Astrocyte (in vitro differentiated cells and primary cell): Measurements from ENCODE around the gene GNG2. TPM values are rescaled to one million over a fixed set of nuclear protein-coding genes. Genes with fewer than 3 reads are reported as not detected.

ENCODE experiments used
- DNase-seq: peaks from one replicate; pipeline ENCODE4 v3.0.0-alpha.2; 2010; ENCODE audit warnings: low read depth
- FAIRE-seq: peaks from 2 replicates; lab custom pipeline; 2011; peaks lifted over from hg19 to GRCh38; lab: Jason Lieb, UNC
- H2AFZ ChIP-seq: 2 replicates; pipeline ENCODE4 v1.6.0; 2012; ENCODE audit warnings: low read depth, low read length, inconsistent platforms
- H3K27ac ChIP-seq: 2 replicates; pipeline ENCODE4 v1.5.1; 2011; ENCODE audit warnings: low read depth, low read length, inconsistent platforms
- H3K27me3 ChIP-seq: 2 replicates; pipeline ENCODE4 v1.6.0; 2011; ENCODE audit warnings: low read length, inconsistent platforms; ENCODE audit not compliant: insufficient read depth
- H3K36me3 ChIP-seq: 2 replicates; pipeline ENCODE4 v1.5.1; 2011; ENCODE audit warnings: low read length, inconsistent platforms; ENCODE audit not compliant: insufficient read depth
- H3K4me1 ChIP-seq: 2 replicates; pipeline ENCODE4 v1.5.1; 2011; ENCODE audit warnings: low read length, inconsistent platforms; ENCODE audit not compliant: insufficient read depth
- H3K4me2 ChIP-seq: 2 replicates; pipeline ENCODE4 v1.6.0; 2012; ENCODE audit warnings: low read length, inconsistent platforms
- H3K4me3 ChIP-seq: 2 replicates; pipeline ENCODE4 v1.5.1; 2011; ENCODE audit warnings: low read depth, mild to moderate bottlenecking, low read length, inconsistent platforms; ENCODE audit not compliant: insufficient read depth
- H3K79me2 ChIP-seq: 2 replicates; pipeline ENCODE4 v1.6.0; 2012; ENCODE audit warnings: mild to moderate bottlenecking, low read length, inconsistent platforms; ENCODE audit not compliant: insufficient read depth
- H3K9ac ChIP-seq: 2 replicates; pipeline ENCODE4 v1.6.0; 2012; ENCODE audit warnings: mild to moderate bottlenecking, low read length, inconsistent platforms
- H3K9me3 ChIP-seq: 2 replicates; pipeline ENCODE4 v1.5.1; 2012; ENCODE audit warnings: low read depth, mild to moderate bottlenecking, low read length, inconsistent platforms; ENCODE audit not compliant: insufficient read depth
- H4K20me1 ChIP-seq: 2 replicates; pipeline ENCODE4 v1.6.0; 2012; ENCODE audit warnings: low read length, inconsistent platforms; ENCODE audit not compliant: insufficient read depth
- H3K27ac Mint-ChIP-seq: one replicate; pipeline ENCODE4 v1.8.0; 2021; ENCODE audit warnings: mild to moderate bottlenecking, mixed read lengths; ENCODE audit not compliant: unreplicated experiment
- H3K27me3 Mint-ChIP-seq: one replicate; pipeline ENCODE4 v1.8.0; 2021; ENCODE audit warnings: low read depth, mixed read lengths; ENCODE audit not compliant: unreplicated experiment
- H3K36me3 Mint-ChIP-seq: one replicate; pipeline ENCODE4 v1.8.0; 2021; ENCODE audit warnings: low read depth, mixed read lengths; ENCODE audit not compliant: unreplicated experiment
- H3K4me1 Mint-ChIP-seq: one replicate; pipeline ENCODE4 v1.8.0; 2021; ENCODE audit warnings: low read depth, mixed read lengths; ENCODE audit not compliant: unreplicated experiment
- H3K4me3 Mint-ChIP-seq: one replicate; pipeline ENCODE4 v1.8.0; 2021; ENCODE audit warnings: mild to moderate bottlenecking, moderate library complexity, mixed read lengths; ENCODE audit not compliant: unreplicated experiment
- H3K9me3 Mint-ChIP-seq: one replicate; pipeline ENCODE4 v1.8.0; 2021; ENCODE audit warnings: mild to moderate bottlenecking, mixed read lengths; ENCODE audit not compliant: unreplicated experiment
- CTCF ChIP-seq: IDR thresholded peaks from 2 replicates; pipeline ENCODE4 v1.5.1; 2011; ENCODE audit warnings: low read depth, mild to moderate bottlenecking, inconsistent platforms, low read length, moderate library complexity; ENCODE audit not compliant: insufficient read depth
- EZH2 ChIP-seq: IDR thresholded peaks from 2 replicates; pipeline ENCODE4 v1.6.1; 2012; ENCODE audit warnings: mild to moderate bottlenecking, low read length, inconsistent platforms; ENCODE audit not compliant: insufficient read depth
- total RNA-seq: library from RNA; stranded (reverse); gene quantifications from 2 replicates; pipeline ENCODE4 v1.2.1, GENCODE V29; 2021

Gene GNG2
- total RNA-seq, 1 donor from 2014 or later = 7.3 TPM

GRCh38 chr14:52011523-52011922 is 151.1 kb downstream of the GNG2 start:
- DNase-seq = no peak
- no peak overlapping the region for H3K9ac ChIP-seq
- no peak for FAIRE-seq
- H2AFZ ChIP-seq = no peak overlapping the region
- Mint-ChIP-seq H3K36me3 (peaks cover 11% of the 10 kb centered on the region), H3K27ac (no peak overlapping the region), H3K9me3 (no peaks in the 10 kb centered on the region), H3K4me3 (no peak overlapping the region), H3K4me1 (no peaks in the 10 kb centered on the region), H3K27me3 (peaks cover 2% of the 10 kb centered on the region)
- H3K36me3 ChIP-seq = peaks cover 48% of the 10 kb centered on the region
- H3K4me3 ChIP-seq = no peak overlapping the region
- H3K79me2 ChIP-seq = peaks cover 3% of the 10 kb centered on the region
- H3K4me2 ChIP-seq = no peak overlapping the region
- peaks cover 3% of the 10 kb centered on the region for H3K4me1 ChIP-seq
- no peaks in the 10 kb centered on the region for H3K9me3 ChIP-seq
- H3K27ac ChIP-seq = no peak overlapping the region
- no peaks in the 10 kb centered on the region for H3K27me3 ChIP-seq
- TF ChIP-seq CTCF (no peak), EZH2 (no peak)
- peaks cover 9% of the 10 kb centered on the region for H4K20me1 ChIP-seq

GRCh38 chr14:52012635-52013034 is 152.2 kb downstream of the GNG2 start:
- FAIRE-seq (no peak), DNase-seq (no peak)
- Mint-ChIP-seq H3K4me1 (no peaks in the 10 kb centered on the region), H3K4me3 (no peak overlapping the region), H3K27ac (no peak overlapping the region), H3K27me3 (peaks cover 5% of the 10 kb centered on the region), H3K9me3 (no peaks in the 10 kb centered on the region), H3K36me3 (peaks cover 11% of the 10 kb centered on the region)
- H3K4me3 ChIP-seq = no peak overlapping the region
- H3K4me2 ChIP-seq = no peak overlapping the region
- H3K9me3 ChIP-seq = no peaks in the 10 kb centered on the region
- no peak overlapping the region for H2AFZ ChIP-seq
- H3K27ac ChIP-seq = no peak overlapping the region
- peaks cover 39% of the 10 kb centered on the region for H3K36me3 ChIP-seq
- H3K4me1 ChIP-seq = peaks cover 3% of the 10 kb centered on the region
- TF ChIP-seq CTCF (no peak), EZH2 (no peak)
- H4K20me1 ChIP-seq = peaks cover 7% of the 10 kb centered on the region
- no peak overlapping the region for H3K9ac ChIP-seq
- H3K79me2 ChIP-seq = peaks cover 3% of the 10 kb centered on the region
- no peaks in the 10 kb centered on the region for H3K27me3 ChIP-seq

- H3K9me3 Mint-ChIP-seq = peaks cover 3% of the 10 kb centered on the region
- Histone ChIP-seq H2AFZ (no peak overlapping the region), H3K4me3 (no peak overlapping the region), H4K20me1 (no peaks in the 10 kb centered on the region), H3K9ac (no peak overlapping the region), H3K27me3 (no peaks in the 10 kb centered on the region), H3K27ac (no peak overlapping the region), H3K4me2 (no peak overlapping the region), H3K36me3 (peaks cover 27% of the 10 kb centered on the region), H3K79me2 (no peaks in the 10 kb centered on the region), H3K9me3 (no peaks in the 10 kb centered on the region), H3K4me1 (peaks cover 3% of the 10 kb centered on the region)
- no peak overlapping the region for H3K4me3 Mint-ChIP-seq
- FAIRE-seq (no peak), DNase-seq (no peak)
- H3K36me3 Mint-ChIP-seq = peaks cover 7% of the 10 kb centered on the region
- H3K27ac Mint-ChIP-seq = no peak overlapping the region
- peaks cover 5% of the 10 kb centered on the region for H3K27me3 Mint-ChIP-seq
- H3K4me1 Mint-ChIP-seq = no peaks in the 10 kb centered on the region
- no peak for TF ChIP-seq EZH2
- TF ChIP-seq CTCF = peak; percentile 14
These were observed 153.7 kb downstream of the GNG2 start for GRCh38 chr14:52013984-52014600.
